H9 (cell line): ENCODE results near the gene MED1. TPM values are rescaled to one million over a fixed set of nuclear protein-coding genes. Genes with fewer than 3 reads are reported as not detected.

ENCODE experiments used
- DNase-seq: peaks from one replicate; pipeline ENCODE4 v3.0.0-alpha.2; 2017
- H2AFZ ChIP-seq: one replicate; pipeline ENCODE4 v1.6.1; 2013; ENCODE audit warnings: mild to moderate bottlenecking, low read length, control low read depth, moderate library complexity
- H2AK5ac ChIP-seq: 2 replicates; pipeline ENCODE4 v1.6.1; 2013; ENCODE audit warnings: low read length, control low read depth, mixed read lengths; ENCODE audit not compliant: insufficient read length
- H2BK120ac ChIP-seq: one replicate; pipeline ENCODE4 v1.6.1; 2013; ENCODE audit warnings: low read depth, mild to moderate bottlenecking, low read length, control low read depth, inconsistent platforms; ENCODE audit not compliant: poor library complexity, severe bottlenecking
- H2BK12ac ChIP-seq: 2 replicates; pipeline ENCODE4 v1.6.1; 2013; ENCODE audit warnings: low read length, control low read depth, mixed read lengths, low read depth; ENCODE audit not compliant: insufficient read length
- H2BK15ac ChIP-seq: 2 replicates; pipeline ENCODE4 v1.6.1; 2013; ENCODE audit warnings: low read depth, low read length, control low read depth
- H2BK20ac ChIP-seq: one replicate; pipeline ENCODE4 v1.6.1; 2013; ENCODE audit warnings: low read depth, mild to moderate bottlenecking, low read length, control low read depth, inconsistent platforms; ENCODE audit not compliant: poor library complexity, severe bottlenecking
- H2BK5ac ChIP-seq: 2 replicates; pipeline ENCODE4 v1.6.1; 2013; ENCODE audit warnings: low read length, control low read depth, mixed read lengths; ENCODE audit not compliant: insufficient read length
- H3K14ac ChIP-seq: 2 replicates; pipeline ENCODE4 v1.6.1; 2013; ENCODE audit warnings: low read length, control low read depth; ENCODE audit not compliant: insufficient read depth
- H3K18ac ChIP-seq: 2 replicates; pipeline ENCODE4 v1.6.1; 2013; ENCODE audit warnings: low read depth, mild to moderate bottlenecking, mixed read lengths, low read length, control low read depth; ENCODE audit not compliant: insufficient read length
- H3K23ac ChIP-seq: 2 replicates; pipeline ENCODE4 v1.6.1; 2013; ENCODE audit warnings: low read length, control low read depth, mixed read lengths, low read depth; ENCODE audit not compliant: insufficient read length
- H3K23me2 ChIP-seq: 2 replicates; pipeline ENCODE4 v1.6.1; 2013; ENCODE audit warnings: low read depth, mild to moderate bottlenecking, mixed read lengths, low read length, control low read depth; ENCODE audit not compliant: insufficient read length, poor library complexity, severe bottlenecking
- H3K27ac ChIP-seq: 2 replicates; pipeline ENCODE4 v1.5.1; 2013; ENCODE audit warnings: low read length, control low read depth, mixed read lengths, low read depth; ENCODE audit not compliant: insufficient read length
- H3K27me3 ChIP-seq: 2 replicates; pipeline ENCODE4 v1.6.1; 2013; ENCODE audit warnings: low read length, control low read depth, inconsistent platforms; ENCODE audit not compliant: insufficient read depth
- H3K4ac ChIP-seq: 2 replicates; pipeline ENCODE4 v1.6.1; 2013; ENCODE audit warnings: low read depth, mild to moderate bottlenecking, control low read depth, inconsistent platforms, low read length, moderate library complexity
- H3K4me1 ChIP-seq: 2 replicates; pipeline ENCODE4 v1.6.1; 2013; ENCODE audit warnings: low read length, control low read depth, inconsistent platforms; ENCODE audit not compliant: insufficient read depth
- H3K4me2 ChIP-seq: 2 replicates; pipeline ENCODE4 v1.6.1; 2013; ENCODE audit warnings: low read length, control low read depth, mixed read lengths; ENCODE audit not compliant: insufficient read length, insufficient read depth
- H3K56ac ChIP-seq: 2 replicates; pipeline ENCODE4 v1.6.1; 2013; ENCODE audit warnings: low read depth, mild to moderate bottlenecking, mixed read lengths, low read length, control low read depth; ENCODE audit not compliant: insufficient read length
- H3K79me1 ChIP-seq: 2 replicates; pipeline ENCODE4 v1.6.1; 2013; ENCODE audit warnings: low read depth, mild to moderate bottlenecking, moderate library complexity, low read length, control low read depth, inconsistent platforms; ENCODE audit not compliant: insufficient read depth, poor library complexity, severe bottlenecking
- H3K79me2 ChIP-seq: 2 replicates; pipeline ENCODE4 v1.6.1; 2013; ENCODE audit warnings: low read length, control low read depth, inconsistent platforms; ENCODE audit not compliant: insufficient read depth
- H3K9ac ChIP-seq: 2 replicates; pipeline ENCODE4 v1.6.1; 2013; ENCODE audit warnings: low read length, control low read depth, mixed read lengths; ENCODE audit not compliant: insufficient read length; ENCODE audit errors: extremely low read depth
- H3K9me3 ChIP-seq: one replicate; pipeline ENCODE4 v1.6.1; 2013; ENCODE audit warnings: low read depth, low read length, inconsistent platforms; ENCODE audit not compliant: control insufficient read depth
- H3T11ph ChIP-seq: one replicate; pipeline ENCODE4 v1.6.1; 2013; ENCODE audit warnings: mild to moderate bottlenecking, low read length, control low read depth, inconsistent platforms
- H4K20me1 ChIP-seq: one replicate; pipeline ENCODE4 v1.6.1; 2013; ENCODE audit not compliant: control insufficient read depth, insufficient read length, insufficient read depth
- H4K5ac ChIP-seq: 2 replicates; pipeline ENCODE4 v1.6.1; 2013; ENCODE audit warnings: low read depth, mild to moderate bottlenecking, mixed read lengths, low read length, control low read depth; ENCODE audit not compliant: insufficient read length
- H4K8ac ChIP-seq: replicated peaks from 2 replicates; pipeline ENCODE4 v1.6.1; 2013; ENCODE audit warnings: low read length, control low read depth, mixed read lengths, low read depth; ENCODE audit not compliant: insufficient read length
- H4K91ac ChIP-seq: 2 replicates; pipeline ENCODE4 v1.6.1; 2013; ENCODE audit warnings: low read depth, mild to moderate bottlenecking, moderate library complexity, mixed read lengths, low read length, control low read depth; ENCODE audit not compliant: insufficient read length
- H3K27ac Mint-ChIP-seq, 3 experiments: 2 replicates in 2 of 3; 3 replicates in 1 of 3; pipeline ENCODE4 v1.8.0; 2020 to 2021; ENCODE audit warnings: mixed read lengths in 3 of 3, mild to moderate bottlenecking in 1 of 3, moderate library complexity in 1 of 3
- H3K27me3 Mint-ChIP-seq: 2 replicates; pipeline ENCODE4 v1.8.0; 2021; ENCODE audit warnings: low read depth, mild to moderate bottlenecking, moderate library complexity, mixed read lengths
- H3K36me3 Mint-ChIP-seq, 3 experiments: 2 replicates in 2 of 3; 3 replicates in 1 of 3; pipeline ENCODE4 v1.8.0; 2020 to 2021; ENCODE audit warnings: low read depth in 3 of 3, mixed read lengths in 3 of 3; ENCODE audit not compliant: insufficient read depth in 1 of 3
- H3K4me1 Mint-ChIP-seq, 2 experiments: 2 replicates each; pipeline ENCODE4 v1.8.0; 2020; ENCODE audit warnings: mixed read lengths in 2 of 2
- H3K4me3 Mint-ChIP-seq, 2 experiments: 2 replicates in 1 of 2; 3 replicates in 1 of 2; pipeline ENCODE4 v1.8.0; 2020 to 2021; ENCODE audit warnings: mild to moderate bottlenecking in 2 of 2, mixed read lengths in 2 of 2, moderate library complexity in 1 of 2
- H3K9me3 Mint-ChIP-seq, 2 experiments: 2 replicates in 1 of 2; 3 replicates in 1 of 2; pipeline ENCODE4 v1.8.0; 2020; ENCODE audit warnings: mild to moderate bottlenecking in 2 of 2, mixed read lengths in 2 of 2, moderate library complexity in 1 of 2
- CTCF ChIP-seq: fragments of 200-600 bp; sonication (generic); conservative IDR thresholded peaks from 3 replicates; pipeline ENCODE4 v1.8.0; 2021; ENCODE audit warnings: antibody characterized with exemption, mild to moderate bottlenecking
- WGBS: extraction: QIAGEN DNeasy Blood & Tissue Kit; methylation state at CpG from one replicate; pipeline ENCODE4 v1.1.7; 2013; ENCODE audit warnings: missing lambda C conversion rate, low lambda C conversion rate, mixed read lengths; ENCODE audit not compliant: insufficient read length; ENCODE audit errors: extremely low coverage; 5-methylcytosine and 5-hydroxymethylcytosine counted together
- total RNA-seq: library from RNA; stranded (reverse); gene quantifications from 2 replicates; pipeline ENCODE4 v1.2.1, GENCODE V29; 2021

Gene MED1
- total RNA-seq, 1 experiment from 2014 or later = 59.2 TPM

- no peak for TF ChIP-seq CTCF
- no peak overlapping the region for H3K27ac ChIP-seq
- H2BK12ac ChIP-seq = no peak overlapping the region
- no peaks in the 10 kb centered on the region for H3K36me3 Mint-ChIP-seq
- H3K9me3 Mint-ChIP-seq = no peaks in the 10 kb centered on the region
- H3K56ac ChIP-seq = no peak overlapping the region
- no peak overlapping the region for H3K4me3 Mint-ChIP-seq
- no peak overlapping the region for H3K9ac ChIP-seq
- H4K5ac ChIP-seq = no peak overlapping the region
- no peak overlapping the region for H3K27ac Mint-ChIP-seq
- no peak overlapping the region for H3K4me2 ChIP-seq
- H3K4ac ChIP-seq = no peak overlapping the region
- H3T11ph ChIP-seq = no peak overlapping the region
- H2BK15ac ChIP-seq = no peak overlapping the region
- no peaks in the 10 kb centered on the region for H3K27me3 Mint-ChIP-seq
- no peaks in the 10 kb centered on the region for H3K23me2 ChIP-seq
- no peaks in the 10 kb centered on the region for H3K4me1 ChIP-seq
- H3K79me2 ChIP-seq = no peaks in the 10 kb centered on the region
- H3K23ac ChIP-seq = no peak overlapping the region
- H4K91ac ChIP-seq = no peak overlapping the region
- H3K9me3 ChIP-seq = no peaks in the 10 kb centered on the region
- no peak overlapping the region for H2BK5ac ChIP-seq
- no CpG with 5 or more reads among the region's 2 CpGs for WGBS
- no peaks in the 10 kb centered on the region for H3K27me3 ChIP-seq
- H3K14ac ChIP-seq = no peak overlapping the region
- H3K4me1 Mint-ChIP-seq = peaks cover 6% of the 10 kb centered on the region in 2 experiments
- H2BK120ac ChIP-seq = no peak overlapping the region
- H2AK5ac ChIP-seq = no peak overlapping the region
- no peak overlapping the region for H3K18ac ChIP-seq
- no peaks in the 10 kb centered on the region for H3K79me1 ChIP-seq
- no peak overlapping the region for H2BK20ac ChIP-seq
- no peak overlapping the region for H2AFZ ChIP-seq
- DNase-seq = no peak
- no peaks in the 10 kb centered on the region for H4K20me1 ChIP-seq
- H4K8ac ChIP-seq = no peak overlapping the region
These were observed 70.9 kb downstream of the MED1 start for GRCh38 chr17:39380144-39380543.
